Gastroesophageal sphincter (tissue), 4 donors: ENCODE measurements around the gene AP3S1. TPM values are rescaled to one million over a fixed set of nuclear protein-coding genes. Genes with fewer than 3 reads are reported as not detected.

Experiments used
- ATAC-seq: fragments of 150-250 bp; one replicate; pipeline ENCODE4 v1.9.1; 2016; ENCODE audit warnings: mild to moderate bottlenecking, moderate library complexity
- H3K27ac ChIP-seq, 4 donors: fragments of 200-600 bp; sonication (generic) in 3 of 4; 1 replicate in 3 of 4; 2 replicates in 1 of 4; pipeline ENCODE4 v1.5.1; 2016 to 2019
- H3K27me3 ChIP-seq: fragments of 200-600 bp; sonication (generic); one replicate; pipeline ENCODE4 v1.5.1; 2019
- H3K36me3 ChIP-seq, 2 donors: fragments of 200-600 bp; sonication (generic); one replicate each; pipeline ENCODE4 v1.5.1; 2019; ENCODE audit warnings: control low read depth in 1 of 2
- H3K4me1 ChIP-seq, 3 donors: fragments of 200-600 bp; sonication (generic); 1 replicate in 2 of 3; 2 replicates in 1 of 3; pipeline ENCODE4 v1.5.1; 2016 to 2019; ENCODE audit warnings: control low read depth in 2 of 3
- H3K4me3 ChIP-seq, 2 donors: fragments of 200-600 bp; sonication (generic); one replicate each; pipeline ENCODE4 v1.5.1; 2019; ENCODE audit warnings: mild to moderate bottlenecking in 1 of 2, moderate library complexity in 1 of 2
- H3K9me3 ChIP-seq, 3 donors: fragments of 200-600 bp; sonication (generic); one replicate each; pipeline ENCODE4 v1.5.1; 2017 to 2019; ENCODE audit warnings: control low read depth in 2 of 3
- CTCF ChIP-seq, 4 experiments: fragments of 200-600 bp in 2 of 4; fragments of 450-650 bp in 2 of 4; sonication (generic) in 1 of 4; IDR thresholded peaks; one replicate each; pipeline ENCODE4 v1.5.1; 2017 to 2019; ENCODE audit warnings: antibody characterized with exemption in 4 of 4, mild to moderate bottlenecking in 2 of 4, moderate library complexity in 2 of 4
- EP300 ChIP-seq: sonication (generic); formaldehyde crosslinking; IDR thresholded peaks from one replicate; pipeline ENCODE4 v1.6.1; 2017; ENCODE audit warnings: antibody characterized with exemption, mild to moderate bottlenecking
- POLR2A ChIP-seq, 2 donors: fragments of 450-650 bp; IDR thresholded peaks; one replicate each; pipeline ENCODE4 v1.6.1; 2017; ENCODE audit warnings: antibody characterized with exemption in 2 of 2, mild to moderate bottlenecking in 2 of 2, moderate library complexity in 1 of 2
- POLR2AphosphoS5 ChIP-seq: sonication (generic); formaldehyde crosslinking; IDR thresholded peaks from one replicate; pipeline ENCODE4 v1.6.1; 2017; ENCODE audit warnings: antibody characterized with exemption
- WGBS, 2 donors: methylation state at CpG; one replicate each; pipeline ENCODE4 v1.1.5; 2018; ENCODE audit warnings: low coverage in 1 of 2; 5-methylcytosine and 5-hydroxymethylcytosine counted together
- total RNA-seq, 4 donors: library from RNA; depleted of rRNA; stranded (reverse); fragments of >200 nt; gene quantifications; one replicate each; pipeline ENCODE4 v1.1.0, GENCODE V29; 2016

Gene AP3S1
- total RNA-seq, 4 donors from 2014 or later, result 62.1 to 200 (median 99.5) TPM

DNA sequence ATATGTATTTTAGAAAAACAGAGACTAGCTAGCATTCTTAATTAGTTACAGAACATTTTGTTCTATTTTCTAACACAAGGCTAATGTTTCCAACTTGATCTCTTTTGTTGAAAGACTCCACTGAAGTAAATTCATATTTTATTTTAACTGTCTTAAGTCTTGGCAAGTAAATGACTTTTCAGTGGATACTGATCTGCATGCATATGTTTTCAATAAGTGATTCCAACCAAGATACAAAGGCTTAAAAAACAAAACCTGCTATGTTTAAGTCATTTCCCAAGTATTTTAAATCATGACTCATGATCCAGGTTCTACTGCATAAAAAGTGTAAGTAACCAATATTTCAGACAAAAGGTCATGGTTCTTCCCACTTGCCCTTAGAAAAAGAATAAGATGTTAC lies 31.0 kb upstream of the AP3S1 start:
- TF ChIP-seq POLR2A (IDR thresholded peaks at IDR 0.05), result no peak
- ATAC-seq, result no peak
- Histone ChIP-seq H3K27ac (no peak overlapping the region), H3K27me3 (peaks cover 26% of the 10 kb centered on the region), H3K4me3 (no peak overlapping the region), H3K4me1 (peaks cover 0 to 8% (median 5%) of the 10 kb centered on the region in 3 donors), H3K36me3 (no peaks in the 10 kb centered on the region), H3K9me3 (no peaks in the 10 kb centered on the region)

GRCh38 chr5:115811406-115811805 lies 30.3 kb upstream of the AP3S1 start:
- H3K27ac ChIP-seq, result no peak overlapping the region
- no peak overlapping the region for H3K4me3 ChIP-seq
- H3K4me1 ChIP-seq, result peaks cover 0 to 14% (median 10%) of the 10 kb centered on the region in 3 donors
- ATAC-seq, result no peak
- H3K27me3 ChIP-seq, result peaks cover 33% of the 10 kb centered on the region
- no peak for TF ChIP-seq POLR2AphosphoS5
- TF ChIP-seq POLR2A (IDR thresholded peaks at IDR 0.05), result no peak
- TF ChIP-seq CTCF (IDR thresholded peaks at IDR 0.05), result no peak
- no peak for TF ChIP-seq EP300
- no peaks in the 10 kb centered on the region for H3K9me3 ChIP-seq
- no peaks in the 10 kb centered on the region for H3K36me3 ChIP-seq

DNA sequence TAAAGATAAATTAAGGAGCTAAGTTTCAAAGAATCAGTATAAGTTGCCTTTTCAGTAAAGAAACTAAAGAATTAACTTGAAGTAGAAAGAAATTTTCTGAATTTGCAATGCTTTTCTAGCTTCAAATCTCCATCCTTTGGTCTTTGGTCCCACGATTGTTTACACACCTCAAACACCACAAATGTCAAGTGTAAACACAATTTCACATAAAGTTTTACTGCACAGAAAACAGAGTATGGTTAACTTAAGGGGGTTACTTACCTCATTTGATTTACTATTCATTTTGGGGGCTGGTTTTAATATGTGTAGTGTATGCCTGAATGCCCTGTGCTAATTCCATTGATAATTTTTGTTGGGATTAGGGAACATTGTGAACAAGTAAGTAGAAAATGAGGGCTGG lies 29.4 kb upstream of the AP3S1 start:
- no peak overlapping the region for H3K4me3 ChIP-seq
- H3K9me3 ChIP-seq, result no peaks in the 10 kb centered on the region
- WGBS, 2 donors, result 50 to 84% methylated on average over 1 of the region's 1 CpG
- H3K36me3 ChIP-seq, result no peaks in the 10 kb centered on the region
- no peak overlapping the region for H3K27ac ChIP-seq
- TF ChIP-seq EP300 (no peak), POLR2A (IDR thresholded peaks at IDR 0.05) (no peak), POLR2AphosphoS5 (no peak), CTCF (IDR thresholded peaks at IDR 0.05) (no peak)
- ATAC-seq, result no peak
- peaks cover 0 to 20% (median 10%) of the 10 kb centered on the region in 3 donors for H3K4me1 ChIP-seq
- H3K27me3 ChIP-seq, result peaks cover 39% of the 10 kb centered on the region

GRCh38 chr5:115813719-115814118 lies 28.0 kb upstream of the AP3S1 start:
- WGBS, 2 donors, result 89 to 95% methylated on average over 5 of the region's 5 CpGs
- Histone ChIP-seq H3K9me3 (no peaks in the 10 kb centered on the region), H3K36me3 (no peaks in the 10 kb centered on the region), H3K27me3 (peaks cover 39% of the 10 kb centered on the region), H3K27ac (no peak overlapping the region), H3K4me3 (no peak overlapping the region), H3K4me1 (peaks cover 0 to 20% (median 10%) of the 10 kb centered on the region in 3 donors)
- no peak for ATAC-seq
- no peak for TF ChIP-seq EP300
- no peak for TF ChIP-seq CTCF (IDR thresholded peaks at IDR 0.05)
- TF ChIP-seq POLR2AphosphoS5, result no peak
- no peak for TF ChIP-seq POLR2A (IDR thresholded peaks at IDR 0.05)

DNA sequence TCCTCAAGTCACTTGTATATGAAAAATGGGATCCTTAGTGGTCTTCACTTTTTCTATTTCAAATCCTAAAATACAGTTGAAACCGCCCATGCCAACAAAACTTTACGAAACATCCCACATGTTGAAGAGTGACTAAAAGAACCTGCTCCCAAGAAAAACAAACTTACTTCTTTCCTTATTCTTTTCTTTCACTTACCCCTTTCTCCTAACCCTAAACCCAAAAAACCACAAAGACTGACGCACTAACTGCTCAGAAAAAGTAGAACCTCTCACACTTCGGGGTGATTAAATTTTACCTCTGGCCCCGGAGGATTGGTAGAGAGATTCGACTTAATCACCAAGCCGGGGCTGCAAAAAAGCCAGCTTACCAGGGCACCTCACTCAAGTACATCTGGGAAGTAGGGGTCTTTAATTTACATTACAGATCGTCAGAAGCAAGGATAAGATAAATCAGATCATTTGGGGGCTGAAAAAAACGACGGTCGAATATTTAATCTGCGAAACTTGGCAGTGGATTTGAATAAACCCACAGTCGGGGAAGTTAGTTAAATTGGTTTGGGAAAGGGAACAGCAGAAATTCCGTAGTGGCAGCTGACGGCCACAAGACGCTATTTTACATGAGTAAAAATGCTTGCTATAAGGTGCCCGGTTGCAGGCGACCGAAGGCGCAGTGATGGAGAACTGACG lies 26.6 kb upstream of the AP3S1 start:
- H3K4me3 ChIP-seq, result peak overlapping the region; percentile 52 to 61
- H3K4me1 ChIP-seq, result peaks cover 0 to 20% (median 10%) of the 10 kb centered on the region in 3 donors
- H3K27ac ChIP-seq, result peak overlapping the region in 1 of 4 donors; percentile 92
- H3K36me3 ChIP-seq, result no peaks in the 10 kb centered on the region
- ATAC-seq, result no peak
- WGBS, 2 donors, result 18 to 39% methylated on average over 13 to 20 of the region's 21 CpGs
- no peaks in the 10 kb centered on the region for H3K9me3 ChIP-seq
- TF ChIP-seq CTCF (IDR thresholded peaks at IDR 0.05), result no peak
- no peak for TF ChIP-seq POLR2A (IDR thresholded peaks at IDR 0.05)
- TF ChIP-seq POLR2AphosphoS5, result no peak
- TF ChIP-seq EP300, result no peak
- peaks cover 39% of the 10 kb centered on the region for H3K27me3 ChIP-seq
